WERI-Rb-1 (cell line): Measurements from ENCODE around the gene TRIO.

Experiments
- DNase-seq: peaks from one replicate; pipeline ENCODE4 v3.0.0-alpha.2; 2020
- H3K27ac ChIP-seq: fragments of 250-450 bp; sonication (Bioruptor Pico); 2 replicates; pipeline ENCODE4 v1.5.1; 2020; ENCODE audit warnings: mild to moderate bottlenecking, moderate library complexity
- H3K27me3 ChIP-seq: fragments of 250-450 bp; sonication (Bioruptor Pico); 2 replicates; pipeline ENCODE4 v1.5.1; 2021; ENCODE audit warnings: mild to moderate bottlenecking, low read depth, moderate library complexity; ENCODE audit not compliant: insufficient read depth, severe bottlenecking
- H3K36me3 ChIP-seq: fragments of 250-450 bp; sonication (Bioruptor Pico); 2 replicates; pipeline ENCODE4 v1.5.1; 2020; ENCODE audit warnings: mild to moderate bottlenecking, moderate library complexity
- H3K4me3 ChIP-seq: 2 replicates; pipeline ENCODE4 v1.5.1; 2011; ENCODE audit warnings: low read depth, mild to moderate bottlenecking, control low read depth, low read length
- H3K9me3 ChIP-seq: fragments of 250-450 bp; sonication (Bioruptor Pico); 2 replicates; pipeline ENCODE4 v1.5.1; 2021; ENCODE audit warnings: mild to moderate bottlenecking, moderate library complexity; ENCODE audit not compliant: severe bottlenecking
- TF ChIP-seq, protein P1 (sequence below): IDR thresholded peaks from 2 replicates; pipeline ENCODE4 v1.5.1; 2011; ENCODE audit warnings: low read depth, mild to moderate bottlenecking, control low read depth, inconsistent platforms, low read length

The TRIO gene

DNA sequence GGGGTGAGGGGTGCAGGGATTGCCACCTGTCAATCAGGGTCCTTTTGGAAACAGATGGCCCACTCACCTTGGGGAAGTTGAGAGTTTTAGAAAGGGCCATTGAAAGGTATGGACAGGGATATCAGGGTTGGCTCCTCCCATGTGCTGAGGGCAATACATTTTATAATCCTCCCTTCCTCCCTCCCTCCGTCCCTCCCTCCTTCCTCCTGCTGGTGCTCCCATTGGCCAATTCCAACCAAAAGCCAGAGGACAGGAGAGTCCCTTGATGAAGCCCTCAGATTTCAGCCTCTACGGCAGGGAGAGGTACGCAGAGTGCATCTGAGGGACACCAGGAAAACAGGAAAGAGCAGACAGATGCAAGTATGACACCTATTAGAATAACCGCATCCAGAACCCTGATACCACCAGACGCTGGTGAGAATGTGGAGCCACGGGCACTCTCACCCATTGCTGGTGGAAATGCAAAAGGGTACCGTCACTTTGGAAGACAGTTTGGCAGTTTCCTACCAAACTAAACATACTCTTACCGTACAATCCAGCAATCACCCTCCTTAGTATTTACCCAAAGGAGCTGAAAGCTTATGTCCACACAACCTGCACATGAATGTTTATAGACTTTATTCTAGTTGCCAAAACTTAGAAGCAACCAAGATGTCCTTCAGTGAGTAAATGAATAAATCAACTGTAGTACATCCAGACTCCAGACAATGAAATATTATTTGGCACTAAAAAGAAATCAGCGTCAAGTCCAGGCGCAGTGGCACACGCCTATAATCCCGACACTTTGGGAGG is 380.3 kb downstream of the TRIO start:
- Histone ChIP-seq H3K36me3 (no peaks in the 10 kb centered on the region), H3K27me3 (no peaks in the 10 kb centered on the region), H3K27ac (no peak overlapping the region), H3K4me3 (no peak overlapping the region), H3K9me3 (no peaks in the 10 kb centered on the region)
- TF ChIP-seq, protein P1, sequence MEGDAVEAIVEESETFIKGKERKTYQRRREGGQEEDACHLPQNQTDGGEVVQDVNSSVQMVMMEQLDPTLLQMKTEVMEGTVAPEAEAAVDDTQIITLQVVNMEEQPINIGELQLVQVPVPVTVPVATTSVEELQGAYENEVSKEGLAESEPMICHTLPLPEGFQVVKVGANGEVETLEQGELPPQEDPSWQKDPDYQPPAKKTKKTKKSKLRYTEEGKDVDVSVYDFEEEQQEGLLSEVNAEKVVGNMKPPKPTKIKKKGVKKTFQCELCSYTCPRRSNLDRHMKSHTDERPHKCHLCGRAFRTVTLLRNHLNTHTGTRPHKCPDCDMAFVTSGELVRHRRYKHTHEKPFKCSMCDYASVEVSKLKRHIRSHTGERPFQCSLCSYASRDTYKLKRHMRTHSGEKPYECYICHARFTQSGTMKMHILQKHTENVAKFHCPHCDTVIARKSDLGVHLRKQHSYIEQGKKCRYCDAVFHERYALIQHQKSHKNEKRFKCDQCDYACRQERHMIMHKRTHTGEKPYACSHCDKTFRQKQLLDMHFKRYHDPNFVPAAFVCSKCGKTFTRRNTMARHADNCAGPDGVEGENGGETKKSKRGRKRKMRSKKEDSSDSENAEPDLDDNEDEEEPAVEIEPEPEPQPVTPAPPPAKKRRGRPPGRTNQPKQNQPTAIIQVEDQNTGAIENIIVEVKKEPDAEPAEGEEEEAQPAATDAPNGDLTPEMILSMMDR = no peak
- no peak for DNase-seq

DNA sequence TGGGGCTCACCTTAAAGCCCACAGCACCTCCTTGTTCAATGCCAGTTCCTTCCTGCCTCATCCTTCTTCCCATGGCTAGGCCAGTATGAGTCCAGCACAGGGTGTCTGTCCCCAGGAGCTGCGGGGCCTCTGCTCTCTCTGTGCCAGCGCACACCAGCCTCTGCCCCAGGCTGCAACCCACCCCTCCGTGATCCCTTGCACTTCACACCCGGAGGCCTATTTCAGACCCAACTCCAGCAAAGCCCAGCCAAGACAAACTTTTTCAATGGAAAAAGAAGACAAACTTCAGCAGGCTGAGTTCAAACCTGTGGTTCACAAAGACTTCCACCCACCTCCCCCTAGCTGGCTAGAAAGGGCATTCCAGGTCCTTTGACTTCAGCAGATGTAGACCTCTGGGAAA is 382.3 kb downstream of the TRIO start:
- TF ChIP-seq, protein P1 = no peak
- no peak overlapping the region for H3K4me3 ChIP-seq
- no peaks in the 10 kb centered on the region for H3K9me3 ChIP-seq
- DNase-seq = no peak
- H3K27ac ChIP-seq = no peak overlapping the region
- no peaks in the 10 kb centered on the region for H3K36me3 ChIP-seq
- no peaks in the 10 kb centered on the region for H3K27me3 ChIP-seq

DNA sequence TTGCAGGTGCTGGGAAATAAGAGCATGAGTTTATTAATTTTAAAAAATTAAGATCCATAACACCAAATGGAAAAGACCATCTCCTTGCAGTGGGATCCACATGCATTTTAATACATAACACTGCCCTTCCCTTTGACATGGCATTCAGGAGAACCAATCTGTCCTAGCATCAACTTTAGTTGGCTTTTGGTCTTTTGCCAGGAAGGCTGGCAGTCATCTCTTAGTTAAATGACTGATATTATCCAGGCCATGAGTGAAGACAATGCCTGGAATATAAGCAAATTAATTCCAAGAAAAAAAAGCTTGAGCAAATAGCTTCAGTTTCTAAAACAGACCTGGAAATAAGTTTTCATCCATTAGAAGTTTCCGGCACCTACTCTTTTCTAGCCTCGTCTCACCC is 383.4 kb downstream of the TRIO start:
- no peaks in the 10 kb centered on the region for H3K27me3 ChIP-seq
- no peak overlapping the region for H3K4me3 ChIP-seq
- H3K27ac ChIP-seq = no peak overlapping the region
- H3K36me3 ChIP-seq = no peaks in the 10 kb centered on the region
- TF ChIP-seq, protein P1 = no peak
- no peak for DNase-seq
- H3K9me3 ChIP-seq = no peaks in the 10 kb centered on the region

DNA sequence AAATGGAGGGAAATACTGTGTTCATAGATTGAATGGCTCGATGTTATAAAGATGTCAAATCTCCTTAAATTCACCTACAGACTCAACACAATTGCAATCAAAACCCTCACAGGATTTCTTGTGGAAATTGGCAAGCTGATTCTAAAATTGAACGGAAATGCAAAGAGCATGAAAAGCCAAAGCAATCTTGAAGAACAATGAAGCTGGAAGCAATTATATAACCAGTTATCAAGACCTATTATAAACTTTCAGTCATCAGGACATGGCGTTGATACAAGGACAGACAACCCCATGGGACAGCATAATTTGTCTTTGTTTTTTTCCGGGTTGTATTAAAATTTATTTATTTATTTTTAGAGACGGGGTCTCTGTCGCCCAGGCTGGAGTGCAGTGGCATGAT is 385.0 kb downstream of the TRIO start:
- TF ChIP-seq, protein P1 = no peak
- no peak overlapping the region for H3K27ac ChIP-seq
- H3K9me3 ChIP-seq = no peaks in the 10 kb centered on the region
- no peak overlapping the region for H3K4me3 ChIP-seq
- H3K36me3 ChIP-seq = no peaks in the 10 kb centered on the region
- no peak for DNase-seq
- H3K27me3 ChIP-seq = no peaks in the 10 kb centered on the region

DNA sequence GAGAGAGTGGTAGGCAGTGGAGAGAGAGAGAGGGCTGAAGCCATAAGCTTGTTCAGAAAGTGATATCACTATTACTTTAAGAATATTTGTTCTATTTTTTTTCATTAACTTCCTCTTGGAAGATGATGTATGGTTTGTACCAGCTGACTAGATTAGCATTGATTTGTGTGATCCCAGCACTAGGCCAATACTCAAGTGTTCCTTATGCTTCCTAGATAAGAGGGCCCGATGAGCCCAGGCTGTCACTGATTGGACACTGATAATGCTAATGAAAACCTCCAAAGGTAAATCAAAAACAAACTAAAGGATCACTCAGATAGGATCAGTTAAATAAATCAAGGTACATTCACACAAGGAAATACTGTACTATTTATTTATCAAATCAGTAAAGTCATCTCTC is 385.8 kb downstream of the TRIO start:
- no peaks in the 10 kb centered on the region for H3K27me3 ChIP-seq
- H3K27ac ChIP-seq = no peak overlapping the region
- no peaks in the 10 kb centered on the region for H3K36me3 ChIP-seq
- TF ChIP-seq, protein P1 = no peak
- DNase-seq = no peak
- H3K9me3 ChIP-seq = no peaks in the 10 kb centered on the region
- H3K4me3 ChIP-seq = no peak overlapping the region

DNA sequence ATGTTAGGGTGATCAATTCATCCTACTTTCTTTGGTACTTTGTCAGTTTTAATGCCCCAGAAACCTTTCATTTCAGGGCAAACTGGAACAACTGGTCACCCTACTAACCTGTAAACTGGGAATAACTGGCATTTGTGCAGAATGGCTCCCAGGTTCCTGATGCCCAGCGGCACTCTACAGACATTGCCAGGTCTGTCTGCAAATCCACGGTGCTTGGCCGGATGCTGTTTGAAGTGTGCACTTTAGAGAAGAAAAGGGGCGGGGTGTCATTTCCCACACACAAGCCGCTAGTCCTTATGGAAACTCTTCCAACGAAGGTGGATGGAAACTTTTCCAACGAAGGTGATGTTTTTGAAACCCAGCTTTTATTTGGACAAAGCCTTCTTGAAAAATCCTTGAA is 388.5 kb downstream of the TRIO start:
- H3K36me3 ChIP-seq = no peaks in the 10 kb centered on the region
- H3K27ac ChIP-seq = no peak overlapping the region
- TF ChIP-seq, protein P1 = no peak
- no peaks in the 10 kb centered on the region for H3K9me3 ChIP-seq
- H3K4me3 ChIP-seq = no peak overlapping the region
- H3K27me3 ChIP-seq = no peaks in the 10 kb centered on the region
- DNase-seq = no peak
